SK-N-SH (cell line): Measurements from ENCODE around the gene PARN. TPM values are rescaled to one million over a fixed set of nuclear protein-coding genes. Genes with fewer than 3 reads are reported as not detected.

ENCODE experiments used
- CTCF ChIA-PET: fragments of 300-600, 350-600 bp; formaldehyde crosslinking; extraction: SDS; loops from one replicate; lab custom pipeline; 2021; lab: Yijun Ruan, JAX
- POLR2A ChIA-PET: fragments of 350-600 bp; sonication (Branson Sonifier 250); formaldehyde crosslinking; extraction: SDS; loops from one replicate; lab custom pipeline; 2020; ENCODE audit warnings: antibody characterized with exemption, inconsistent platforms; lab: Yijun Ruan, JAX
- DNase-seq: peaks from one replicate; pipeline ENCODE4 v3.0.0; 2012
- H2AFZ ChIP-seq: fragments of 200-600 bp; sonication (generic); 2 replicates; pipeline ENCODE4 v1.8.1; 2016; ENCODE audit warnings: antibody characterized with exemption, mild to moderate bottlenecking, low read depth
- H3F3A ChIP-seq: fragments of 200-600 bp; sonication (generic); replicated peaks from 2 replicates; pipeline ENCODE3; 2016; ENCODE audit warnings: antibody characterized with exemption, mild to moderate bottlenecking; ENCODE audit not compliant: insufficient read depth
- H3K27ac ChIP-seq, 2 experiments: fragments of 200-500 bp in 1 of 2; fragments of 200-600 bp in 1 of 2; sonication (Bioruptor generic) in 1 of 2; sonication (generic), shearing (Covaris generic) in 1 of 2; 2 replicates each; pipeline versions ENCODE4 v1.5.1 to v1.6.1; 2014 to 2016; ENCODE audit warnings: low read depth in 2 of 2, inconsistent platforms in 1 of 2, low read length in 1 of 2, mild to moderate bottlenecking in 1 of 2, mixed read lengths in 1 of 2
- H3K27me3 ChIP-seq: fragments of 200-600 bp; sonication (generic), shearing (Covaris generic); 2 replicates; pipeline ENCODE4 v1.6.1; 2016; ENCODE audit warnings: mixed run types; ENCODE audit not compliant: insufficient read depth
- H3K36me3 ChIP-seq, 2 experiments: fragments of 200-500 bp in 1 of 2; fragments of 200-600 bp in 1 of 2; sonication (Bioruptor generic) in 1 of 2; sonication (generic) in 1 of 2; replicated peaks in 1 of 2; 2 replicates each; pipeline versions ENCODE3 to v1.5.1; 2014 to 2016; ENCODE audit warnings: low read length in 1 of 2, mild to moderate bottlenecking in 1 of 2; ENCODE audit not compliant: insufficient read depth in 2 of 2, control insufficient read depth in 1 of 2
- H3K4me1 ChIP-seq, 2 experiments: fragments of 200-500 bp in 1 of 2; fragments of 200-600 bp in 1 of 2; sonication (Bioruptor generic) in 1 of 2; sonication (generic), shearing (Covaris generic) in 1 of 2; 2 replicates each; pipeline versions ENCODE4 v1.5.1 to v1.6.1; 2014 to 2016; ENCODE audit warnings: low read depth in 1 of 2, low read length in 1 of 2, mixed run types in 1 of 2; ENCODE audit not compliant: insufficient read depth in 2 of 2, control insufficient read depth in 1 of 2
- H3K4me2 ChIP-seq: fragments of 200-600 bp; sonication (generic), shearing (Covaris generic); 2 replicates; pipeline ENCODE4 v1.6.1; 2017; ENCODE audit warnings: mixed run types
- H3K4me3 ChIP-seq, 2 experiments: fragments of 200-500 bp in 1 of 2; fragments of 200-600 bp in 1 of 2; sonication (Bioruptor generic) in 1 of 2; sonication (generic), shearing (Covaris generic) in 1 of 2; 2 replicates each; pipeline versions ENCODE4 v1.5.1 to v1.8.1; 2014 to 2016; ENCODE audit warnings: low read depth in 2 of 2, inconsistent platforms in 1 of 2, low read length in 1 of 2, mild to moderate bottlenecking in 1 of 2, mixed read lengths in 1 of 2, moderate library complexity in 1 of 2
- H3K79me2 ChIP-seq: fragments of 200-600 bp; sonication (generic); 2 replicates; pipeline ENCODE4 v1.8.1; 2017; ENCODE audit warnings: mild to moderate bottlenecking; ENCODE audit not compliant: insufficient read depth
- H3K9ac ChIP-seq: fragments of 200-600 bp; sonication (generic); 2 replicates; pipeline ENCODE4 v1.6.1; 2017; ENCODE audit warnings: mixed run types
- H3K9me2 ChIP-seq: fragments of 200-600 bp; sonication (generic); 2 replicates; pipeline ENCODE4 v1.6.1; 2017; ENCODE audit warnings: mixed run types
- H3K9me3 ChIP-seq: fragments of 200-600 bp; sonication (generic); 2 replicates; pipeline ENCODE4 v1.6.1; 2017; ENCODE audit warnings: mixed run types, mild to moderate bottlenecking, moderate library complexity
- H4K20me1 ChIP-seq: fragments of 200-600 bp; sonication (generic); 2 replicates; pipeline ENCODE4 v1.6.1; 2017; ENCODE audit warnings: mild to moderate bottlenecking, mixed run types; ENCODE audit not compliant: insufficient read depth
- ELF1 ChIP-seq: IDR thresholded peaks from 2 replicates; pipeline ENCODE4 v1.4.0; 2012
- FOXJ3 ChIP-seq: sonication (generic); formaldehyde crosslinking; IDR thresholded peaks from 2 replicates; pipeline ENCODE4 v1.5.1; 2020; ENCODE audit warnings: mild to moderate bottlenecking, missing genetic modification reagents
- NFIC ChIP-seq: IDR thresholded peaks from 2 replicates; pipeline ENCODE4 v1.4.0; 2012; ENCODE audit warnings: borderline replicate concordance
- PBX3 ChIP-seq: IDR thresholded peaks from 2 replicates; pipeline ENCODE4; 2012
- TEAD4 ChIP-seq: IDR thresholded peaks from 2 replicates; pipeline ENCODE4 v1.4.0; 2012; ENCODE audit warnings: mild to moderate bottlenecking, borderline replicate concordance; ENCODE audit not compliant: insufficient read depth
- WGBS: methylation state at CpG from one replicate; pipeline ENCODE4 v1.1.6; 2017; ENCODE audit warnings: low lambda C conversion rate; 5-methylcytosine and 5-hydroxymethylcytosine counted together
- polyA plus RNA-seq, 3 experiments: library from polyadenylated mRNA; depleted of rRNA; stranded (reverse); fragments of >200 nt; gene quantifications; 2 replicates each; pipeline ENCODE4 v1.2.3, GENCODE V29; 2012
- TF ChIP-seq, protein P1 (sequence below): fragments of 200-600 bp; sonication (generic); IDR thresholded peaks from 2 replicates; pipeline ENCODE4 v1.6.1; 2017; ENCODE audit warnings: antibody characterized with exemption, mild to moderate bottlenecking, moderate library complexity

PARN gene
- polyA plus RNA-seq, 1 of the 3 experiments (the other 2 are of a cell fraction) = 20.5 TPM

DNA sequence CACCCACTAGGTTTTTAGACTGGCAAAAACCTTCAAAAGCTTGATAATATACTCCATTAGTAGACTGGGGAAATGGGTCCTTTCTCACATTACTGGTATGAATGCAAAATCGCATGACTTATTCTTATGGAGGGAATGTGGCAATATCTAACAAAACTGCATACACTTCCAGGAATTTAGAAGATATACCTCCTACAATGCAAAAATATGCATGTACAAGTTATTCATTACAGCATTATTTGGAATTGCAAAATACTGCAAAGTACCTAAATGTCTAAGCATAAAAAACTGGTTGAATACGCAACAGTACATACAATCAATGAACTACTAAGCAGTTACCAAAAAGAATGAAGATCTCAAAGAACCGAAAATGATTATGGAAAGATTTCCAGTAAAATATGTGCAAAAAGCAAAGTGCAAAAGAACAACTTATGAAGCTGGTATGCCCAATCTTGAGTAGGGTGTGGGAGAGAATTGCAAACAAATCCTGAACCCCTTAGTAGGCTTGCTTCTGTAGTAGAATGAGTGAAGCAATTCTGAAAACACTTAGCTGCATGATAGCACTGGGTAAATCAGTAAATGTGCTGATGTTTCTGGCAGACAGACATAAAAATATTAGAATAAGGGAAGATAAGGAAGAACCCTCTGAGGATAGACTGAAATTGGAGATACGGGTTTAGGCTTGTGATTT is 180.1 kb downstream of the PARN start:
- Histone ChIP-seq H3K79me2 (no peaks in the 10 kb centered on the region), H3K27me3 (no peaks in the 10 kb centered on the region), H3K4me3 (no peak overlapping the region), H4K20me1 (no peaks in the 10 kb centered on the region), H3K9ac (no peak overlapping the region), H3K9me2 (no peaks in the 10 kb centered on the region), H3K9me3 (no peaks in the 10 kb centered on the region), H3K4me1 (peaks cover 6 to 8% of the 10 kb centered on the region in 2 experiments; a peak in 3 of 4 replicates), H3K4me2 (no peak overlapping the region), H3K36me3 (peaks cover 0 to 7% of the 10 kb centered on the region in 2 experiments), H2AFZ (no peak overlapping the region), H3F3A (peaks cover 12% of the 10 kb centered on the region), H3K27ac (no peak overlapping the region)
- DNase-seq = no peak
- POLR2A ChIA-PET = no interaction called here
- 82% methylated on average over 4 of the region's 4 CpGs for whole genome bisulfite sequencing
- TF ChIP-seq TEAD4 (no peak), PBX3 (no peak), FOXJ3 (CRISPR knock-in tag) (no peak), ELF1 (no peak)
- CTCF ChIA-PET = interaction anchor here (1.7 kb wide), 1 partner anchor 9 kb away, joined by 3 read pairs; no protein-coding TSS in a partner anchor

- H4K20me1 ChIP-seq = no peaks in the 10 kb centered on the region
- peaks cover 4 to 6% of the 10 kb centered on the region in 2 experiments; a peak in 3 of 4 replicates for H3K4me1 ChIP-seq
- ChIA-PET POLR2A (no interaction called here), CTCF (interaction anchor here (1.7 kb wide), 1 partner anchor 9 kb away, joined by 3 read pairs; no protein-coding TSS in a partner anchor)
- DNase-seq = no peak
- no peak overlapping the region for H2AFZ ChIP-seq
- no peak overlapping the region for H3K27ac ChIP-seq
- 71% methylated on average over 4 of the region's 4 CpGs for WGBS
- H3K9ac ChIP-seq = no peak overlapping the region
- H3K4me3 ChIP-seq = no peak overlapping the region
- H3K36me3 ChIP-seq = peaks cover 0 to 7% of the 10 kb centered on the region in 2 experiments
- no peaks in the 10 kb centered on the region for H3K79me2 ChIP-seq
- no peaks in the 10 kb centered on the region for H3K9me2 ChIP-seq
- H3K27me3 ChIP-seq = no peaks in the 10 kb centered on the region
- H3K9me3 ChIP-seq = no peaks in the 10 kb centered on the region
- H3F3A ChIP-seq = peaks cover 6% of the 10 kb centered on the region
- TF ChIP-seq PBX3 (peak; percentile 38; the same call in 1 of the 2 replicates), NFIC (no peak)
- TF ChIP-seq, protein P1, sequence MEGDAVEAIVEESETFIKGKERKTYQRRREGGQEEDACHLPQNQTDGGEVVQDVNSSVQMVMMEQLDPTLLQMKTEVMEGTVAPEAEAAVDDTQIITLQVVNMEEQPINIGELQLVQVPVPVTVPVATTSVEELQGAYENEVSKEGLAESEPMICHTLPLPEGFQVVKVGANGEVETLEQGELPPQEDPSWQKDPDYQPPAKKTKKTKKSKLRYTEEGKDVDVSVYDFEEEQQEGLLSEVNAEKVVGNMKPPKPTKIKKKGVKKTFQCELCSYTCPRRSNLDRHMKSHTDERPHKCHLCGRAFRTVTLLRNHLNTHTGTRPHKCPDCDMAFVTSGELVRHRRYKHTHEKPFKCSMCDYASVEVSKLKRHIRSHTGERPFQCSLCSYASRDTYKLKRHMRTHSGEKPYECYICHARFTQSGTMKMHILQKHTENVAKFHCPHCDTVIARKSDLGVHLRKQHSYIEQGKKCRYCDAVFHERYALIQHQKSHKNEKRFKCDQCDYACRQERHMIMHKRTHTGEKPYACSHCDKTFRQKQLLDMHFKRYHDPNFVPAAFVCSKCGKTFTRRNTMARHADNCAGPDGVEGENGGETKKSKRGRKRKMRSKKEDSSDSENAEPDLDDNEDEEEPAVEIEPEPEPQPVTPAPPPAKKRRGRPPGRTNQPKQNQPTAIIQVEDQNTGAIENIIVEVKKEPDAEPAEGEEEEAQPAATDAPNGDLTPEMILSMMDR = no peak
- H3K4me2 ChIP-seq = no peak overlapping the region
These were observed 180.7 kb downstream of the PARN start for GRCh38 chr16:14449334-14449733.
